SKM-1 (cell line): ENCODE results near the gene CPSF4L.
"Not testable (repeated sequence)": the region's sequence is repeated elsewhere in the genome, so short reads cannot be mapped to it uniquely, and the experiment has no call there.

ENCODE experiments used
- DNase-seq: peaks from one replicate; lab custom pipeline; 2025; ENCODE audit not compliant: unreplicated experiment; lab: John Stamatoyannopoulos, UW

CPSF4L gene

DNA sequence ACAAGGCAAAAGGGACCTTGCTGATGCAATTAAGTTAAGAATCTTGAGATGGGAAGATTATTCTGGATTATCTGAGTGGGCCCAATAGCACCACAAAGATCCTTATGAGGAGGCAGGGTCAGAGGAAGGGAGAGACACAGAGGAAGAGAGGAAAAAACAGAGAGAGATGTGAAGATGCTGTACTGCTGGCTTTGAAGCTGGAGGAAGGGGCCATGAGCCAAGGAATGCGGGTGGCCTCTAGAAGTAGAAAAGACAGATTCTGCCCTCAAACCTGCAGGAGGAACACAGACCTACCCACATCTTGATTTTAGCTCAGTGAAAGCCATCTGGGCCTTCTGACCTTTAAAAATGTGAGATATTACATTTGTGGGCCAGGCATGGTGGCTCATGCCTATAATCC lies 8.1 kb upstream of the CPSF4L start:
- no peak for DNase-seq

GRCh38 chr17:73269329-73269615 lies 7.6 kb upstream of the CPSF4L start:
- no peak for DNase-seq

DNA sequence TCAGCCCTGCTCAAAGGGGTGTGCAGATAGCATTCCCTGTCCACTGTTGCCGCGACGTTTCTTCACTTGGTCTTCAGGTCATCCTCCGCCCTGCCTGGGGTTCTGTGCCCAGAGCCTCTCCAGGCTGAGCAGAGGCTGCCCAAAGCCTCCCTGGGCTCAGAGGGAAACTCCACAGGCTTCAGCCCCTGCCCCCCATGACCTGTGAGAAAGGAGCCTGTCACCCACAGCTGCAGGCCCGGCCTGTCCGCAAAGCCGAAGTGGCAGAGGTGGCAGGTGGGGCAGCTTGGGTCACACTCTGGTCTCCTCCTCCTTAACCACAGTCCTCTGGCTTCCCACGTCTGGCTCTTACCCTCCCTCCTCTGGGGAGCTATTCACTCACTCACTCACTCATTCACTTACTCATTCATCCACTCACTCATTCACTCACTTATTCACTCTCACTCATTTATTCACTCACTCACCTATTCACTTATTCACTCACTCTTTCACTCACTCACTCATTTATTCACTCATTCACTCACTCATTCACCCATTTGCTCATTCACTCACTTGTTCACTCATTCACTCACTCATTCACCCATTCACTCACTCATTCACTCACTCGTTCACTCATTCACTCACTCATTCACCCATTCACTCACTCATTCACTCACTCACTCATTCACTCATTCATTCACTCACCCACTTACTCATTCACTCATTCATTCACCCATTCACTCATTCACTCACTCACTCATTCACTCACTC lies 7.1 kb upstream of the CPSF4L start:
- DNase-seq = no peak

DNA sequence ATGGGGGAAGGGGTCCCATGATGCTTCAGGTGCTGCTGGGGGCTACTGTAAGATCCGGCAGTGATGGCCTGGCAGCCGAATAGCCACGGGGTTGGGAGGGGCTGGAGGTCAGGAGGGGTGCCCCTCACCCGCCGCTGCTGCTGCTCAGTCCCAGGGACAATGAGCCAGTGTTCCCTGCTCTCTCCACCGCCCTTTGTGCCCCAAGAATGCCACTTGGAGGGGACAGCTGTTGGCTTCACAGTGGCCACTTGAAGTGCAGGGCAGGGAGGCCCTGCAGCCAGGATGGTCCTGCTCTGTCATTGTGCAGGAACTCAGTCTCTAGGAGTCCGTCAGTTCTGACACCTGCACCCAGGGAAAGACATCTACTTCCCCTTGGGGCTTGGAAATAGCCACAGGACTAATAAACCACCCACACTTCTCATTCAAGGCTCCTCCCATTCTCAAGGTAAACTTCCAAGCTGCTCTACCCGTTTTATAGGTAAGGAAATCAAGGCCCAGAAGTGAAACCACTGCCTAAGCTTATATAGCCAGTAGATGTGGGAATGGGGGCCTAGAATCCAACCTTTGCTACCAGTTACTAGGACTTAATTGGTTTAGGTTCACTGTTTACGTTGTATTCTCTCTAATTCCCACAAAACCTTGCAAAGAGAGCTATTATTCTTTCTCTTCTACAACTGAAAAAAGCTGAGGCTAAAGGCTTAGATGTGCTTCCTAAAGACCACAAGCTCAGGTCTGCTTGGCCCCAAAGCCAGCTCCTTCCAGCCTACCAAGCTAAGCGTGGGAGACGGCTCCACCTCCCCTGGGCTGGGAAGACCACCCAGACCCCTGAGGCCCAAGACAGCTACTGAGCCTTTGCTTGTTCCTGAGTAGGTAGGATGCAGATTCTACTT lies 6.2 kb upstream of the CPSF4L start:
- no peak for DNase-seq

- no peak for DNase-seq
Measured at GRCh38 chr17:73266796-73267195, 5.1 kb upstream of the CPSF4L start.

GRCh38 chr17:73265646-73266640 lies 4.3 kb upstream of the CPSF4L start:
- no peak for DNase-seq

- not testable (repeated sequence) for DNase-seq
Measured at GRCh38 chr17:73264448-73264847, 2.8 kb upstream of the CPSF4L start.

DNA sequence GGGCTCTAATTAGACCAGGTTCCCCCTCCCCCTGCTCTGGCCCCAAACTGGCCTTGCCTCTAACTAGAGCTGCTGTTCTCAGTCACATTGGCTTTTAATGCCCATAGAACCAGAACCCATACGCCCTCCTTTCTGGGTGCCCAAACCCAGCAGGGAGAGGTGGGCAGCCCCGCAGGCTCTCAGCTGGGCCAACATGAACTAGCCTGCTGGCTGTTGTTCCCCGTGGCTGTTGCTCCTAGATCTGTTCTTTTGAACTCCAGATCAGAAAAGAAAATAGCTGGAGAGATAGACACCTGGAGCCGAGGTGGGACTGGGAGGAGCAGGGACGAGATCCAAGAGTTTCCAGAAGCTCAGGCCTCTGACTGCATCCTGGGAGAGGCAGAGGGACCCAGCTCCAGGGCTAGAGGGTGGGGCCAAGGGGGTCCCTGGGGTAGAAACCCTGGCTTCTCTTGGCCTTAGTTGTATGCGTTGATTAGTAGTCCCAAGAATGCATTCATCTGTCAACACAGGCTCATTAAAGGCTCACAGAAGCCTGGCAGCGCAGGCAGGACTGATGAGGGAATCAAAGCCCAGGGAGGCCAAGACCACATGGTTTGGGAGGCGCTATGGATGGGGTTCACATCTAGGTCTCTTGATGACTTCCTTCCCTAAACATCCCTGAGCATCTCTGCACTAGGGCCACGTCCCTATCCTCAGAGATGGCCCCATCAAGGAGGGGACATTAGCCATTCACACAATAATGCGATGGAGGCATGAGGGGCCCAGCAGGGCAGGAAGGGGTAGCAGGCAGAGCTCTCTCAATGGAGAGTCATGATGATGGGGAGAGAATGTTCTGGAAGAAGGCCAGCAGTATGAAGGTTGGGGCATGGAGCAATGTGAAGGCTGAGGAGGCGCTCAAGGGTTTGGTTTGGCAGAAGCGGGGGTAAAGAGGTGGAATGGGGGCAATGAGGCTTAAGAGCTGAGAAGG lies 1.3 kb upstream of the CPSF4L start:
- DNase-seq = no peak

DNA sequence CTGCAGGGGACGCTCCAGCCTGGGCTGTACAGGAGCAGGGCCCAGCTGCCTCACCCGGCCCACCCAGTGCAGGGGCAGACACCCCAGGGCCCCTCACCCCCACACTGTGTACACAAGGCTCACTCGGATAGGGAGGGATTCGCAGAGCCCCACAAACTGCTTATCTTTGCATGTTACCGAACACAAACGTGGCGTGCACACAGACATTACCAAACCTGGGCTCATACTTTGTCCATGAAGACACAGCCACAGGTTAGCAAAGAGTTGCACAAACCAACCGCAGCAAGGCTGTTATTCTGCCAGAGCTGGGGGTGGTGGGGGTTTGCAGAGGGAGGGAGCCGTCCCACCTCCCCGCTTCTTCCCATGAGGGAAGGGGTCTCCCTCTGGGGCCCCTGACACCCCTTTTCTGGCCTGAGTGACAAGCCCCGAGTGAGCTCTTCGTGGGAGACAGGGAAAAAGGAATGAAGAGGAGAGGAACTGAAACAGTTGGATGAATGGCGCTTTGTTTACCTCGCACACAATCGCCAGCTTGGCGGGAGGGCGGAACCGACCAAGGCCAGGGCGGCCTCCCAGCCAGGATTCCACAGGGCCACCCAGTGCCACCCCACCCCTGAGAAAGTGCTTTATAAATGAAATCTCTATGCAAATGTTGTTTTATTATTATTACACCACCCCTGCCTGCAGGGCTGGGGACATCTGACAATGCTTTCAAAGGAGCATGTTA lies 434 bp upstream of the CPSF4L start:
- peak; percentile 80 for DNase-seq

DNA sequence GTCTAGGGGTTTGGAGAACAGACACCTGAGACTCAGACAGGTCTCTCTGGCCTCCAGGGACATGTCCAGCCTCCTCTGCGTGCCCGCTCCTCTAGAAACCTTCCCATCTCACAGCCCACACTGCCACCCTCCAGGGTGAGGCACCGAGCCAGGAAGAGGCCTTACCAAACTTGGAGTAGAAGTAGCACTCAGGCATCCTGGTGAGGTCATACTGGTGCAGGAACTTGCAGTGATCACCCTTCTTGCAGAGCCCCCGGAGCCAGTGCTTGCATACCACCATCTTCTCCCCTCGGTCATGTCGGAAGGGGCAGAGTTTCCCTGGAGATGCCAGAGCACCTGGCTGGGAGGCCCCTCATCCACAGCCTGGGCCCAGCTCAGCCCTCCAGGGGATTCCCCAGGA lies 4.2 kb downstream of the CPSF4L start:
- DNase-seq = no peak

DNA sequence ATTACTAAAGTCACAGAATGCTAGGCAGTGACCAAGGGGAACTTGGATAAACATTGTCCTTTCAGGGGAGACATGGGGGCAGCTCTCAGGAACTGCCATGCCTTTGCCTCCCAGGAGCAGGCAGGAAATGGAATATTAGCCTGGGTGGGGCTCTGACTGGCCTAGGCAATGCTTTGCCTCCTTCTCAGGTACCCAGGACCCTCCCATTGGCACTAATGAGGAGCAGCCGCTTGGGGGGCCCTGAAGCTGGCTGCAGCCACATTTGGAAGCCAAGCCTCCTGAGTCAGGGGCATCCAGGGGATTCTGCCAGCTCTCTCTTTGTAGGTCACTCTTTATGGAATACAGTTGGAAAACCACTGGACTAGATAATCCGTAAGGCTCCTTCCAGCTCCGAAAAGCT lies 5.5 kb downstream of the CPSF4L start:
- no peak for DNase-seq

GRCh38 chr17:73255671-73256181 lies 6.0 kb downstream of the CPSF4L start:
- DNase-seq = no peak

- no peak for DNase-seq
Measured at GRCh38 chr17:73251871-73252270, 9.8 kb downstream of the CPSF4L start.

- no peak for DNase-seq
Measured at GRCh38 chr17:73250851-73251640, 10.6 kb downstream of the CPSF4L start.

- DNase-seq = no peak
Measured at GRCh38 chr17:73249700-73250099, 12.0 kb downstream of the CPSF4L start.

- DNase-seq = no peak
Measured at GRCh38 chr17:73248532-73248931, 13.1 kb downstream of the CPSF4L start.

- no peak for DNase-seq
Measured at GRCh38 chr17:73247726-73248125, 14.0 kb downstream of the CPSF4L start.

DNA sequence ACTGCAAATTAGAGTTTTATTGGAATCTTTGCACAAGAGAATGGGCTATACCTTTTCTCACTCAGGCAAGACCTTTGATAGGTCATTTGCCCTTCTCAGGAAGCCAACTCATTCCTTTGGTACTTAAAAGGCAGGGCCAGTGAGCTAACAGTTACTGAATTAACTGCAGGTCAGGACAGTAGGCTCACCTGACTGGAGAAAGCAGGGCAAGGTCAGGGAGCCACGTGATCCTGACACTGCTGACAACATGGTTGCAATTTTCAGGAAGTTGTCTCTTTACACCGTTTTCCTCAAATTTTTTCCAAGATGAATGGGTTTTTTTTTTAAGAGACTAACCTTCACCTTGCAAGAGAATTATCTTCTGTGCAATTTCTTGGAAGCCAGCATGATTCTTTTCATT lies 21.1 kb downstream of the CPSF4L start:
- no peak for DNase-seq

DNA sequence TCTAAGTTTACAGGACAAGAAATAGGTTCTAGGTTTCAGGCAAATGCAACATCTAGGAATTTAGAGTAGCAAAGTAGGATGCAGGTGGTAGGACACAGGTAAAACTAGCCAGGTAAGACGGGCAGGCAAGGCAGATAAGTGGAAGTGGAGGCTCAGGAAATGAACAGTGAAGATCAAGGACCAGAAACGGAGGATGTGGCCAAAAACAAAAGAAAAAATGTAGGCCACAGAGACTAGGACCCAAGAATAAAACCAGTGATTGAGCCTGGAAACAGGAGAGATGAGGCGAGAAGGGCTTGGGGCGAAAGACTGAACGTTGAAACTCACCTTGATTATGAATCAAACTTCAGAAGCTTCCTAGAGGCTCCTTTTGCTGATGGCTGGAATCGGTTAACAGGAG lies 24.0 kb downstream of the CPSF4L start:
- no peak for DNase-seq
